ENCODE data around the gene MERTK. TPM values are rescaled to one million over a fixed set of nuclear protein-coding genes. Genes with fewer than 3 reads are reported as not detected.
"Not testable (repeated sequence)": the region's sequence is repeated elsewhere in the genome, so short reads cannot be mapped to it uniquely, and the experiment has no call there.

Gene MERTK
- polyA plus RNA-seq, 5 donors = 12.7 to 22.2 (median 17.6) TPM

DNA sequence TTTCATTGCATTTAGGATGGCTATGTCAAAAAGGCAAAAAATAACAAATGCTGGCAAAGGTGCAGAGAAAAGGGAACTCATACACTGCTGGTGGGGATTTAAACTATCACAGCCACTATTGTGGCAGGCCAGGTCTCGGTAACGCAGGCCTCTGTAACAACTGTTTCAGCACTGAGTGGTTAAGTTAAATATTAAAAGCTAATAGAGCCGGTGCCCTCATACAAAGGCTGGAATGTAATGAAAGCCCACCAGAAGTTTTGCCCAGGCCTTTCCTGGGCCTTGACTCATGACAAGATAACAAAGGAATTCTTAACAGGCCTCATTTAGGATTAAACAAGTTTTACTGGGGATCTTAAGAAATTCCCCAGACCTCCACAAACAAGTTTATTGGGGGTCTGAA is 10.7 kb downstream of the MERTK start:
- no peak for DNase-seq

DNA sequence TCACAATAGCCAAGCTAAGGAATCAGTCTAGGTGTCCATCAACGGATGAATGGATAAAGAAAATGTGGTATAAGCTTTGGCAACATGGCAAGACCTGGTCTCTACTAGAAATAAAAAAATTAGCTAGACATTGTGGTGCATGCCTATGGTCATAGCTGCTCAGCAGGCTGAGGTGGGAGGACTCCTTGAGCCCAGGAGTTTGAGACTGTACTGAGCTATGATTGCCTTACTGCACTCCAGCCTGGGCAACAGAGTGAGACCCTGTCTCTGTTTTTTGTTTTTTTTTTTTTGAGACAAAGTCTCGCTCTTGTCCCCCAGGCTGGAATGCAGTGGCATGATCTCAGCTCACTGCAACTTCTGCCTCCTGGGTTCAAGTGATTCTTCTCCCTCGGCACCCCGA is 11.6 kb downstream of the MERTK start:
- not testable (repeated sequence) for DNase-seq

DNA sequence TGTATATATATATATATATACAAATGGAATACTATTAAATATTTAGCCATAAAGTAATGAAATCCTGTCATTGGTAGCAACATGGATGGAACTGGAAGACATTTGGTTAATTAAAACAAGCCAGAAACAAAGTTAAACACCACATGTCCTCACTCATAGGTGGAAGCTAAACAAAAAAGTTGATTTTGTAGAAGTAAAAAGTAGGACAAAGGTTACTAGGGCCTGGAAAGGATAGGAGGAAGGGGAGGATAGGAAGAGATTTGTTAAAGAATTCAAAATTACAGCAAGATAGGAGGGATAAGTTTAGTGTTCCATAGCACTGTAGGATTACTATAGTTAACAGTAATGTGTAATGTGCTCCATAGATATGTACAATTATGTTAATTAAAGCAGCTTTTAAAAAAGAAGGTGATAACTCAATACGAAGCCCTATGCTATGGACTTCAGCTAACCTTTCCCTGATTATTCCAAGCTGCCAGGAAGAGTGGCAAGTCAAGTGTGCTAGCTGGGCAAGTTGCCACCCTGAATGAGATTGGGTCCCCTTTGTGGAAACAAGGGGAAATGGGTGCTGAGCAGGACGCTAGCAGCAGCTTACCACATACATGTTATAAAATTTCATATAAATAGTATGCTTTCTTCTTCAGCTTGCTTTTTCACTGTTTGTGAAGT is 12.3 kb downstream of the MERTK start:
- no peak for DNase-seq

DNA sequence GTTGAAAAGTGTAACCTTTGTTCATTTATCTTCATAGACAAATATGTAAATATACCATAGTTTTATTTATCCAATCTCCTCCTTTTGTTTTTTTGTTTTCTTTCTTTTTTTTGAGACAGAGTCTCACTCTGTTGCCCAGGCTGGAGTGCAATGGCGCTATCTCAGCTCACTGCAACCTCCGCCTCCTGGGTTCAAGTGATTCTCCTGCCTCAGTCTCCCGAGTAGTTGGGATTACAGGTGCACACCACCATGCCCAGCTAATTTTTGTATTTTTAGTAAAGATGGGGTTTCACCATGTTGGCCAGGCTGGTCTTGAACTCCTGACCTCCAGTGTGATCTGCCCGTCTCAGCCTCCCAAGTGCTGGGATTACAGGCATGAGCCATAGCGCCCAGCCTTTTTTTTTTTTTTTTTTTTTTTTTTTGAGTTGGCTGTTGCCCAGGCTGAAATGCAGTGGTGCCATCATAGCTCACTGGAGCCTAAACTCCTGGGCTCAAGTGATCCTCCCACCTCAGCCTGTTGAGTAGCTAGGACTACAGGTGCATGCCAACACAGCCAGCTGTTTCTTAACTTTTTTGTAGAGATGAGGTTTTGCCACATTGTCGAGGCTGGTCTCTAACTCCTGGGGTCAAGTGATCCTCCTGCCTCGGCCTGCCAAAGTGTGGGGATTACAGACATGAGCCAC is 13.0 kb downstream of the MERTK start:
- DNase-seq = not testable (repeated sequence)

DNA sequence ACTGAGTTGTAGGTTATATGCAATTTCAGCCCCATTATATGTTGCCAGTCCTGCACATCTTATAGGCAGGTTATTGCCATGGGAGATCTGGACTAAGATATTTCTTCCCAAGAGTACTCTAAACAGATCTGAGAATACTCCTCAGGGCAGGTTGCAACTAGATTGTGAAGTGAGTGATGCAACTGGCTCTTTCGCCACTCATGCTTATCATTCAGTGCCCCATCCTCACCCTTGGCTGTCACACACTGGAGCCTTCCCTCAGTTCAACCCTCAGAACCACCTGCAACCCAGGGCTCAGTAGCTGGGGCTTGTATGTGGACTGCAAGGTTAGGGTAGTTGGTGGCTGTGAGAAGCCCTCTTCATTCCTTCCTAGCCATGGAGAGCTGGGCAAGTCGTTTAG is 14.1 kb downstream of the MERTK start:
- no peak for DNase-seq

DNA sequence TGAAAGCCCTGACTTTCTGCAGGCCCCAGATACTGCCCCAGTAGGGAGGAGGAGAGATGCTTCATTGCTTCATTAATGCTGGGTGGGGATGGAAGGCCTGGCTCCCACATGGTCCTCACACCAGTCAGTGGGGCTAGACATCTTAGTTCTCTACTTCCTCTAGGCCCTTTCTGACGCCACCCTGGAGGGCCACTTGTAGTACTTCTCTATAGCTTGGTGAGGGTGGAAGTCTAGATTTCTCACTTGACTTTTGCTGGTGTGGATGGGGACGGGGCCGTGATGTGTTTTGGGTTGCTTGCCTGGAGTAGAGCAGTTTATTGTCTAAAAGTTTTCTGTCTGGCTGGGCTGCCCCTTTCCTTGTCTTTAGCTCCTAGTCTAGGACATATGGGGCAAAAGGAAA is 18.7 kb downstream of the MERTK start:
- DNase-seq = no peak

DNA sequence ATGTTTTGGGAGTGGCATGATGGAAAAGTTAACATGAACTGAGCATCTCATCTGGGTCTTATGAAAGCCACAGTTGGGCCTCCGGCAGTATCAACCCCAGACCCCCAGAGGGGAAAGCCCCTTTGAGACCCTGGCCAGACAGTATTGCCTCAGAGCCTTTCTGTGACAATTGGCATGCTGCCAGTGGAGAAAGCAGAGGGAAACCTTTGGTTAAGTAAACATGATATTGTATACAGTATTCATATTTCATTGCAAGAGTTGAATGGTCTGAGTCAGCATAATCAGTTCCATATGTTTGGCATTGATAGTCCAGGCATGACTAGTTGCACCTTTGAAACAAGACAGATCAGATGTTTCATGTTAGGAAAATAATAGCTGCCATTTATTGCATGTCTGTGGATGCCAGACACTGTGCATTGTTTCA is 20.0 kb downstream of the MERTK start:
- DNase-seq = no peak

DNA sequence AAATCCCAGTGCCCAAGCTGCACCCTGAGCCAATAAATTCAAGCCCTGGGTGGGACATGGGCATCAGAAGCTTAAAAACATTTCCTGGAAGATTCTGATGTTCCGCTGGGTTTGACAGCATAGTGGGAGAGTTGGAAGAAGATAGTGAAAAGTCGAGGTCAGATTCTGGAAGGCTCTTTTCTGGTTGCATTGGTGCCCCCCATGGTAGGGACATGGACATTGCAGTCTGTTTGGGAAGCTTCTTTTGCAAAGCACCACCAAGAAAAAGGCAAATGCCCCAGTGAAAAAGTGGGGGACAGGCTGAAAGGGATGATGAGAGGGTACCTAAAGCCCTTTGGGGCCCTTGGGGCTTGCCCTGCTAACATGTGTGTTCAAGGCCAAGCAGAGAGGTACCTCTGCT is 21.0 kb downstream of the MERTK start:
- no peak for DNase-seq

DNA sequence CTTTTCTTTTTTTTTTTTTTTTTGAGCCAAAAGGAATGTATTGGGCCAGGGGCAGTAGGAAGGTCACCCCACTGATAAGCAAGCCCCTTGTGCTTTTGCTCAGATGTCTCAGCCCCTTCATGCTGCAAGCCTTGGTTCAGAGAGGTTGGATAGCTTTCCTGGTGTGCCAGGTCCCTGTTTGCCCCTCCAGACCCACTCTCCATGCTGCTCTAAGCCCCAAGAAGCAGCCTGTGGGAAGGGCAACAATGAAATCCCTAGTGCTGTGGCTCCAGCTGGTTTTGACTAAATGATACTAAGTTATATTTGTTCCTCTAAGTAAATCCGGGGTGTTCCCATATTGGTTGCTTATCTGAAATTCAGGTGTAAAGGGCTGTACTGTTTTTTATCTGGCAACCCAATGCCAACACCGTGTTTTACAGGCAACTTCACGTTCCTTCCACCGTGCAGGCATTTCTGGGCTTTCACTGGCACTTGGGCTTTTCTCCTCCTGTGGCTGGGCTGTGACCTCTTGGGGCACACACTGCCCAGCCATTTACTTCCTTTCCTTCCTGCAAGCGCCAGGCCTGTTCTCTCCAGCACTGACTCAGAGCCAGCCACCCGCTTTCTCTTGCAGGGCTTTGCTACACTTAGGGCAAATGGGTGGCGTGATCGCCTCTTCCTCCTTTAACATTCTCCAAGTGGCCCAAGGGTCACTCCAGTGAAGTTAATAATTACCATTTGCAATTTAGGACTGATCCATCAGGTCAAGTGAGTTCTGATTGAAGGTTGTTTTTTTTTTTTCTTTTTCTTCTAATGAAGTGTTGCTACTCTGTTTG is 21.6 kb downstream of the MERTK start:
- no peak for DNase-seq

DNA sequence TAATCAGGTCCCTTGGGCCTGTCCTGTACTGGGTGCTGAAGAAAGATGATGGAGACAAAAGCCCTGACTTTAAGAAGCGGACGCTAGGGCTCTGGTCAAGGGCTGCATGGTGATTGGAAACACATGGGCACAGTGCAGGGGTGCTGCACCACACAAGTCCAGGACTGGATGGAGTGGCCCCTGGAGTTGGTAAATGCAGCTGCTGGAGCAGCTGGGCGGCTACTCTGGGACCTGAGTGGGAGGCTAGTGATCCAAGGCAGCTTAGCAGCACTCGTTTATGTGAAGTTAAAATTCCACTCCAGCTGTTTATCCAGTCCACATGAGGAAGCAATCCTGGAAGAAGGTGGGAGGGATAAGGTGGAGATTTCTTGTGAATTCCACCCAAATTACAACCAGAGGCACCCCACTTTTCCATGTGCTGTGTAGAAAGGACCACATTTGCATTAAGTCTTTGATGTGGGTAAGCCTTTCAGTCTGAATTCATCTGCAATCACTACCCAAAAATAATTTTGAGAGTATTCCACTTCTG is 24.9 kb downstream of the MERTK start:
- DNase-seq = no peak

DNA sequence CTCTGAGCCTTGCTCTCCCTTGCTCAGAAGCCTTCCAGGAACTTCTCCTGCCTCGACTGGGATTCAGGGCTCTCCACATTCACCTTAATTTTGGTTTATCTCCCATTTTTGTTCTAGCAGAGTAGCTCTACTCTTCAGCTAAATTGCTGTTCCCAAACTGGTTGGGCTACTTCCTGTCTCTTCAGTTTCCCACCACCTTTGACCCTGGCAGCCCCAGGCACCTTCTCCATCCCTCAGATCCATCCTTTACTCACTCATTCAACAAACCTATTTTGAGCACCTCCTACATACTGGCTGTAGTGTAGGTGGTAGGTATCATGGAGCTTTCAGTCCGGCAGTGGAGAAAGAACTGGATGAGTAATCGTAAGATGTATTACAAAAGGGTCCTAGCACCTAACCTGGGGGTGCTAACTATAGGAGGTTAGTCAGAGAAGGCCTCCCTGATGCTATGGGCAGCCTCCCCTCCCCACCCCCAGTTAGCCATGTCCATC is 26.3 kb downstream of the MERTK start:
- DNase-seq = no peak

DNA sequence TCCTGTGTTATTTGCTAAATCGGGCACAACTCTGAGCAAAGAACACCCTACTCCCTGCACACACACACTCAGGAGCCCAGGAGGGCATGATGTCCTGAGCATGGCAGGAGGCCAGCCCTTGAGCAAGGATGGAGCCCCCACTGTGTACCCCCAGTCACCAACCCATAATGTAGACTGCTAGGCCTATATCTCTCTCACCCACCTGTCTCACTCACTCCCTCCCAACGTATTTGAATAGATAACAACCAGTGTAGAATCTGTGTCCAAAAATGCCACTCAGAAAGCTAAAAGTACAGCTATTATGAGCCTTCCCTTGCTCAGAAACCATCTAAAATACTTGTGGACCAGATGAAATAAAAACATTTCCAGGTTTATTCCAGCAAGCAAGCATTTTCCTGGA is 29.3 kb downstream of the MERTK start:
- no peak for DNase-seq

DNA sequence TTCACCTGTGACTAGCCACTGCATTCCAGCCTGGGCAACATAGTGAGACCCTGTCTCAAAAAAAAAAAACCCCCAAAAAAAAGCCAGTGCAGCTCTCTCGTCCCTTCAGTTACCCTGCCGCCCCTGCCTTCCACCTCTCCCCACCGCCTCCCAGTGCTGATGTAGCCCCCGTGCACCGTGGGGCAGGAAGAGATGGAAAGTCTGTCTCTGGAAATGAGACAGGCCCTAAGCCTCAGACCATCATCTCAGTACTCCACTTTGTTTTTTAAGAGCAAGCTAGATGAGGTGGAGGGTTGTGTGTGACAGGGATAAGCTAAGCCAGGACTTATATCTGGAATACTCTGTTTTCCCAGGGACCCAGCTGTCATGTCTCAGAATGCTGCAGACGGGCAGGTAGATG is 32.0 kb downstream of the MERTK start:
- DNase-seq = no peak

DNA sequence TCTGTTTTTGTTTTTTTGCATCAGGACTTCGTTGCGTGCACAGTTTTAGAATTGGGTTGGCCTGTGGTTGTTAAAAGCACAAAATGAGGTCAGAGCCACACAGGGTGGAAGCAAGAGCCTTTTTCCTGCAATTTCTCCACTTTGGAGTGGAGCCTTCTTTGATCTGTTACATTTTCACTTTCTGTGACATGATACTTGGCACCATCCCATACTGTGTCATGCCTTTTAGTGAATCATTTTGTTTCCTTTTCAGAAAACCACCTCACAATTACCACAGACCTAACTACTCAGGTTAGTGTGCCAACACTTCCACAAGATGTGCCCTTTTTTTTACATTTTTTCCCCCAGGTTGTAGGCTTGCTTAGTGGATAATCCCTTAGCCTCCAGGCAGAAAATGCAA is 32.5 kb downstream of the MERTK start:
- DNase-seq = no peak

DNA sequence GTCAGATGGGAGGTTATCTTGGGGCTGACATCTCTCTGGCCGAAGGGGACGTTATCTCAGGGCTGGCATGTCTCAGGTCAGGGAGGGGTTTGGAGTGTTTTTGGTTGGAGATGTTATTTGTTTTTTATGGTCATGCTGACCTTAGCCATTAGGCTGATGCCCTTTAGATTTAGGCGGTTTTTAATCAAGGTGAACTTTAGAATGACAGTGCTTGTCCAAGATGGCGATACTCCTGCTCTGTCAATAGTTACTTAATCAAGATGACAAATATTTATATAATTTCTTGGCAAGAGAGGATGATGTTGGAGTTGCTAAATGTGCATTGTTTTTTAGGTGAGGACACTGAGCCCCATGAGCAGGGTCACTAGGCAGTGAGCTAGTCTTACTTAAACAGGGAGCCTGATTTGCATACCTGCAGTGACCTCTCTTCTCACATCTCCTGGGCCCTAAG is 34.5 kb downstream of the MERTK start:
- DNase-seq = no peak

DNA sequence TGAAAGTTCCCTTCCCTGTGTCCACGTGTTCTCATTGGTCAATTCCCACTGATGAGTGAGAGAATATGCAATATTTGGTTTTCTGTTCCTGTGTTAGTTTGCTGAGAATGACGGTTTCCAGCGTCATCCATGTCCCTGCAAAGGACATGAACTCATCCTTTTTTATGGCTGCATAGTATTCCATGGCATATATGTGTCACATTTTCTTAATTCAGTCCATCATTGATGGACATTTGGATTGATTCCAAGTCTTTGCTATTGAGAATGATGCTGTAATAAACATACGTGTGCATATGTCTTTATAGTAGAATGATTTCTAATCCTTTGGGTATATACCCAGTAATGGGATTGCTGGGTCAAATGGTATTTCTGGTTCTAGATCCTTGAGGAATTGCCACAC is 35.5 kb downstream of the MERTK start:
- DNase-seq = not testable (repeated sequence)

DNA sequence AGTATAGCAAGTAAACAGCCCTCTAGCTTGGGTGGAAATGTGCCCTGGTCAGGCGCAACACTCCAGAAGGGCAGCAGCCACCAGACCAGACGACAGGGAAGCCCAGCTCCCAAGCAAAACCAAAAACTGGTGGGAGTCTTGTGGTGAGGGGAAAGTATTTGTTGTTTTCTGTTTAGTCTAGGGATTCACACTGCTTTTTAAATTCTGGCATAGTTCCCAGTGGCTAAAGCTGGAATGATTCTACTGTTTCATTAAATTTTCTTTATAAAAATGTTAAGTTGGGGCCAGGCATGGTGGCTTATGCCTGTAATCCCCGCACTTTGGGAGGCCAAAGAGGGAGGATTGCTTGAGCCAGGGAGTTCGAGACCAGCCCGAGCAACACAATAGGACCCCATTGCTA is 38.5 kb downstream of the MERTK start:
- DNase-seq = no peak

DNA sequence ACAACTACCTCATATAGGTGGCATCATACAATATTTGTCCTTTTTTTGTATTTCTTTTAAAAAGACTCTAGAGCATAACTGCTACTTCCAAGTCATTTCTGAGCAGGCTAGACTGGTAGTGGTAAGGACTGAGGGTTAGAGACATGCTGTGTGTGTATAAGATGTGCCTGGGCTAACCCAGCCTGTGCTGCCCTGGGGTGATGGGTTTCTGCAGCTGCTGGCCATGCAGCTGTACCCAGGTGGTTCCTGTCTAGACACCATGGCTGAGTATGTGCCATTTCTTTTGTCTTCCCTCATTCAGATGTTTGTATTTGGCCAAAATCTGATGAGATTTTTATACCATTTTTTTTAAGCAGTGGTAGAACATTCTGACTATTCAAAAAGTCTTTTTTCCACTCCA is 40.0 kb downstream of the MERTK start:
- DNase-seq = no peak

DNA sequence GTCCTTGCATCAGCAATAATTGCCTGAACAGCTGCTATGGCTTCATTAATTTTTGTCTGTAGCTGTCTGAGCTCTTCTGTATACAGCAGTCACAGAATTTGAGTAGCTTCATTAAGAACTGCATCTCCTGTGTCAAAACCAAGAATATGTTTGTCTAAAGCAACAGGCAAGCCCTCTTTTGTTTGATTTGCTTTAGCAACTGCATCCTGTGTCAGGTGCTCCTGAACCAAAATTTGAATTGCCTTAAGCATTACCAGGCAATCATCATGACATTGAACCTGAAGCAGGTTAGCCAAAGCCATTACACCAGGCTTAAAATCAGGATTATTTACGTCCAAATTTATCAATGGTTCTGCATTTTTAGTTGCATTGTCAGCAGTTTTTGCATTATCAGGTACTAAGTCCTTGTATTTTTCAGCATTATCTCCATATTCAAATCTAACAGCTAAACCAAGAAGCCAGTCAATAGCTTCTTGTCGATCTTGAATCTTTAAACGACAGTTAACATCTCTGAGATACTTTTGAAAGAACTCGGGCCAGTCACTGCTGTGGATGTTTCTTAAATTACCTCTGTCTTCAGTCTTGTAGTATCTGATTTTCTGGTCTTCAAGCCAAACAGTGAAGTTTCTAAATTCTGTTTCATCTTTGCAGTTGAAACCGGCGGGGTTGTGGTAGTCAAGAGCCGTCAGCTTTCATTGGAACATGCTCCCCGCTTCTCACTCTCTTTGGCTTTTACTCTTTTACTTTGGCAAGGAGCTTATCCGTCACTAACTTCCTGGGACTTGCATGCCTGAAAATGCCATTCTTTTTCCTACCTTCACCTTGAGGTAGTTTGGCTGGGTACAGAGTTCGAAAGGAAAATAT is 42.2 kb downstream of the MERTK start:
- no peak for DNase-seq

DNA sequence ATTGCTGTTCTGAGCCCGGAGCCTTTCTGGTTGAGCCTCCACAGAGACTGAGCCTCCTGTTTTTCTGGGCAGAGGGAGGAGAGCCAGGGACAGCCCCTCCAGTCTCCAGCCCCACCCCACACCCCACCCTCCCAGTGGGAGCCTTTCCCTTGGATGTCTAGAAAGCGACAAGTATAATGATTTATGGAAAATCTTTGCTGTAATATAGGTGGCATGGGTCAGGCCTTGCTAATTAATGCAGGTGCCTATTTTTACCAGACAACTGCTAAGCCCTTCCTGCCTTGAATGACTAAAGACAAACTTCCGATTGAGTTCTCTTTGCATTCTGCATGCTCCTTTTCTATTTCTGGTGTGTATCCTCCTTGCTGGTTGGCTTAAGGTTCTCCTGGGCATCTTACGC is 43.1 kb downstream of the MERTK start:
- no peak for DNase-seq

DNA sequence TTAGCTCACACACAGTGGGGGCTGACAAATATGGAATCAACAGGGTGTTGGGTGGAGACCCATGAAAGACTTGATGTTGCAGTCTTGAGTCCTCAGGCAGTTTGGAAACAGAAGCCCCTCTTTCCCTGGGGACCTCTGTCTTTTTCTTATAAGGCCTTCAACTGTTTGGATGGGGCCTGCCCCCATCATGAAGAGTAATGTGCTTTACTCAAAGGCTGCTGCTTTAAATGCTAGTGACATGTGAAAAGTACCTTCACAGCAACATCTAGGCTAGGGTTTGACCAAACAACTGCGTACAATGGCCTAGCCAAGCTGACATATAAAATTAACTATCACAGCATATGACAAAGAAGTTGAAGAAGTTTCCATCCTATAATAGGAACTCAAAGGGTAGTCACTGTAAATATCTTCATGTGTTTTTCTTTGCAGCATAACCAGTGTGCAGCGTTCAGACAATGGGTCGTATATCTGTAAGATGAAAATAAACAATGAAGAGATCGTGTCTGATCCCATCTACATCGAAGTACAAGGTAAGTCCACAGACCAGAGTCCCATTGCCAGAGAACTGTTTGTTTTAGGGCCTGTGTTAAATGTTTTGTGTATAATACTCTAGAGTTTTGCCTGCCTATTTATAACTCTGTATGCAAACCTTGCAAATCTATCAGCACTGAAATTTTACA is 46.3 kb downstream of the MERTK start:
- DNase-seq = no peak
